Activated T-cell treated with anti-CD3 and anti-CD28 coated beads, Interleukin-2, amount 50 U/mL, for 1 hour (primary cell): ENCODE data around the gene FAS.

ENCODE experiments used
- DNase-seq: peaks from one replicate; pipeline ENCODE4 v3.0.0-alpha.2; 2020

The FAS gene

DNA sequence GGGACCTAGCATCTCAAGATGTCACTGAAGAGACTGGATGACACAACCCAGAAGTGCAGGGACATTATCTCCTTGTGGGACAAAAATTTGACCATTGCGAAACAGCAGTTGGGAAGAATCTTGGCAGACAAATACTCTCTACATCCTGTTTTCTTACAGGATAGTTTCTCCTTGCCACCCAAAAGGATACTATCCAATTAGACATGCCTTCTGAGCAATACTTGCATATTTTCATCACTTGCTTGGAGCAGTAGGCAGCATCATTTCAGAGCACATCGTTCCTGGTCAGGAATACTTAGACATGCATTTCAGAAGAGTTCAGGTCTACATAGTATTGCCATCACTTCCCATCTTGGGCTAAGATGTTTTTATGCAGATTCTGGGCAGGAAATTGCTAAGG, 56.8 kb downstream of the FAS start:
- no peak for DNase-seq

DNA sequence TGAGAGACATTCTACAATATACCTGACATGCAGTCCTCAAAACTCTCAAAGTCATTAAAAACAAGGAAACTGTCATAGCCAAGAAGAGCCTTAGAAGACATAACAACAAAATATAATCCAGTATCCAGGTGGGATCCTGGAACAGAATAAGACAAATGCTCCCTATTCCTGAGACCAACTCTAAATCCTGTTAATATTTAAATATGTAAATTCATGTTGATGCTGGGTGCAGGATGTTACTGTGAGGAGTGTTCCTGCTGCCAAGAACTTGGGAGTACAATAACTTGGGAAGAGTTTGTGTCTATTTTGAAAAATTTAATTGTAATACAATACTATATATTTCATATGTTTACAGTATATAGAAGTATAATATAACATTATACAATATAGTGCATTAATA, 61.0 kb downstream of the FAS start:
- no peak for DNase-seq

DNA sequence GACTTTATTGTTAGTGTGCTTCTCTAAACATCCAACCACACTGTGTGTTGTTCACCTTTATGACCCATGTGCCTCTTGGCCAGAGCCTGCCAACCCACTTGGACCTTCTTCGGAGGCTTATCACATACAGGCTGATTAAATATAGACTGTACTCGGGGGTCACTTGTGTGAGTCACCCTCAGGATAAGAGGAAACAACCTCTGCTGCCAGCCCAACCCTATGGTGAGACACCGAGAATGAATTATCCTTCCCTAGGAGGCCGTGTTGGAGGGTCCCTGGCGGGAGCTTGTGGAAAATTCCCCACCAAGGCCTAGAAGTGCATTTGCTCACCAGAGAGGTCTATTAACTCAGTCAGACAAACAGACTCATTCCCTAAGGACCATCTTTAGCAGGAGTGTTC, 63.0 kb downstream of the FAS start:
- no peak for DNase-seq

DNA sequence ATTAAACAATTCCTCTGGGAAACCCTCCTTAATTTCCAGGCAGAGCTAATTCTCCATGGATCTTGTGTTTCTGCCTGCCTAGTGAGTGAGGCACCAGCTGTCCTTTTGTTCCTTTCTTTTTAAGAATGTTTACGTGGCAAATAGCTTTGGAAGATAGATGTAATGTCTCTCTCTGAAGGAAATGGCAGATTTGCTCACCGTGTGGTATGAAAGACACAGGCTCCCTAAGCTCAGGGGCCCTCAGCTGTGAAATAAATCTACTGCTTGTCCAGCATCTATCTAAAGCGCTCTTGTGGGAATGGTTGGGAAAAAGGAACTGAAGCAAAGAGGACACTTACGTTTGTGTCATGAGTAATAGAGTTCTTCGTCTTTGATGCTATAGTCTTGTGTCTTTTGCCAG, 64.6 kb downstream of the FAS start:
- DNase-seq: no peak

DNA sequence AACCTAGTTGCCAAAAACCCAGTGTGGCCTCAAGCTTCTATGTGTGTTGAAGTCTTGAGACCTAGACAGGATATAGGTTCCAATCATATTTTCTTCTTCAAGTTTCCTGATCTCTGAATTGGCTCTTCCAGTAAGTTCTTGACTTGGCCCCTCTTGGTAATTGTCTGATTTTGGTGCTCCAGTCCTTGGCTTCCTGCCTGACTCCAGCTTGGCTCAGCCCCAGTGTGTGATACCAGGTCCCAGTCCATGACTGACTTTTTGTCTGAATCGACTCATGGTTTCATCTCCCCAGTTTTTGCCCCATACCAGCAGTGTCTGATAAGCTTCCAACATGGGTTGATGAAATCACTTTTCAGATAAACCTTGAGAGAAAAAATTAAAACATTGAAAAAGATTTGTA, 72.3 kb downstream of the FAS start:
- DNase-seq: no peak

DNA sequence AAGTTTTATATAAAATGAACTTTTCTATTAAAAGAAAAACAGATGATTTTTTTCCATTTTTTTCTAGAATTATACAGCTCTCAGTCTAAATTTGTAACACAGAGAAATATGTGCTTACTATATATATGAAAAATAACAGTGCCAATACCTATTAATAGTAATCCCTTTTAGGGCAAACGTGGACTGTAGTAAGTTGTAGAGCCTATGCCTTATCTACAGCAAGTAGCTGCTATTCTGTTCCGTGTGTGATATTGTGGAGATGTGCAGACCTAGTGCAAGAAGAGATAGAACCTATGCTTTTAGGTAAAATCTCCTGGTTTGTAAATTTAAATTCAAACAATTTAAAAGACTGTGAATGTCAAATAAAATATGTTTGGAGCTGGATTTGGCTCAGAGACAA, 72.9 kb downstream of the FAS start:
- no peak for DNase-seq

DNA sequence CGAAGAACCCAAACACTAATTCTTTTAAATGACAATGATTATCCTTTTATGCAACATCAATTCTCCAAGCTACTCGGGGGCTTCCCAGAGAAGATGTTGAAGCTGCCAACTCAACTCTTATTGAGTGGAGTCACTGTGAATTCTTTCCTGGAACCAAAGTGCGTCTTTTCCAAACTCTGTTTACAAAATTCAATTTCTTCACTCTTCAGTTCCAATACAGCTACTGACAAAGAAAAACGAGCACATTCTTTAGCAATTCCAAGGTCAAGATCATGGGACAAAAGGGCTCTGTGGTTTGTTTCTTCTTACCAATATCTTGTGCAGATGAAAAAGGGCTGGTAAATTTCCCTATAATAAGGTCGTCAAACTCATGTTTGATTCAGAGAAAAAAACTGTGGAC, 74.2 kb downstream of the FAS start:
- DNase-seq: no peak
